Measurements from ENCODE around the gene RBP7.

DNA sequence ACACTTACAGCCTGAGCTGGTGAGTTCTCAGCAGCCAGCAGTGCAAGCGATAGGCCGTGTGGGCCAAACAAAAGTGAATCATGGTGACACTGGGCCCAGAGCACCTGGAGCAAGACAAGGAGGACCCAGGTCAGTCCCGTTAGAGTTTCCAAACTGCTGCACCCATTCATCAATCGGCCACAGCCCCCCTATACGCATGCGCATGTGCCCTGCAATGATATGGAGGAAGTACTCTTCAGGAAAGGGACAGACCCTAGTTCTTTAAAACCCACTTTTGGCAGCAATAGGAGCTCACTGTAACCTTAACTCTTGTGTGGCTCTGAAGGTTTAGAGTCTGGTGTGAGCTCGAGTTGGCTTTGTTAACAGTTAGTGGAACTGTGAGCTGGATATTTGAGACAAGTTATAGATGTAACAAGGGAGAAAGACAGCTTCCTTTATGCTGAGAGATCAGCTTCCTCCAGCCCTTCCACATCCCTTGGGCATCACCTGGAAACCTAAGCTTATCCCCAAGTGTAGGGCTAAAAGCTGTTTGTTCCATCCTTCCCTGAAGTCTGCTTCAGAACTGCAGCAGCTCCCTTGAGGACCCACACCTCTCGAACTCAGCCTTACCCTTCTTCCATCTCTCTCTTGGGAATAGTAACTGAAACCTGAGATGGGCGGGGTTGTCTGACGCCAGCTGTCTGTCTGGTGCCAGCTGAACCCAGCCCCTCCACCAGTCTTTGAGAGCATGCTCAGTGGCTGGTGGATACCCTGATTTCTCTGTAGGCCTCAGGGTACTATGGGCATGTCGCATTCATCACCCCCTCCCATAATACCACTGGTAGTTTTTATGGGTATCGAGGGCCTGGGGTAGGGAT is 36.1 kb upstream of the RBP7 start:
- TF ChIP-seq, protein P1, sequence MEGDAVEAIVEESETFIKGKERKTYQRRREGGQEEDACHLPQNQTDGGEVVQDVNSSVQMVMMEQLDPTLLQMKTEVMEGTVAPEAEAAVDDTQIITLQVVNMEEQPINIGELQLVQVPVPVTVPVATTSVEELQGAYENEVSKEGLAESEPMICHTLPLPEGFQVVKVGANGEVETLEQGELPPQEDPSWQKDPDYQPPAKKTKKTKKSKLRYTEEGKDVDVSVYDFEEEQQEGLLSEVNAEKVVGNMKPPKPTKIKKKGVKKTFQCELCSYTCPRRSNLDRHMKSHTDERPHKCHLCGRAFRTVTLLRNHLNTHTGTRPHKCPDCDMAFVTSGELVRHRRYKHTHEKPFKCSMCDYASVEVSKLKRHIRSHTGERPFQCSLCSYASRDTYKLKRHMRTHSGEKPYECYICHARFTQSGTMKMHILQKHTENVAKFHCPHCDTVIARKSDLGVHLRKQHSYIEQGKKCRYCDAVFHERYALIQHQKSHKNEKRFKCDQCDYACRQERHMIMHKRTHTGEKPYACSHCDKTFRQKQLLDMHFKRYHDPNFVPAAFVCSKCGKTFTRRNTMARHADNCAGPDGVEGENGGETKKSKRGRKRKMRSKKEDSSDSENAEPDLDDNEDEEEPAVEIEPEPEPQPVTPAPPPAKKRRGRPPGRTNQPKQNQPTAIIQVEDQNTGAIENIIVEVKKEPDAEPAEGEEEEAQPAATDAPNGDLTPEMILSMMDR (IDR thresholded peaks at IDR 0.05): no peak
- TF ChIP-seq EP300 (IDR thresholded peaks at IDR 0.05) (no peak), POLR2A (IDR thresholded peaks at IDR 0.05) (no peak)

All from suprapubic skin (tissue), 3 donors.